Fibroblast of lung (primary cell): ENCODE data around the gene RTN3. TPM values are rescaled to one million over a fixed set of nuclear protein-coding genes. Genes with fewer than 3 reads are reported as not detected.

Source experiments
- DNase-seq, 2 donors: peaks; one replicate each; pipeline versions ENCODE4 v3.0.0 to v3.0.0-alpha.2; 2010; ENCODE audit warnings: low read depth in 2 of 2
- H2AFZ ChIP-seq: 2 replicates; pipeline ENCODE4 v1.5.1; 2012; ENCODE audit warnings: low read length, control low read depth, inconsistent platforms
- H3K27ac ChIP-seq: 2 replicates; pipeline ENCODE4 v1.5.1; 2011; ENCODE audit warnings: low read length, control low read depth; ENCODE audit not compliant: insufficient read depth
- H3K27me3 ChIP-seq: 2 replicates; pipeline ENCODE4 v1.5.1; 2011; ENCODE audit warnings: mild to moderate bottlenecking, low read length; ENCODE audit not compliant: control insufficient read depth, insufficient read depth
- H3K36me3 ChIP-seq: 2 replicates; pipeline ENCODE4 v1.5.1; 2011; ENCODE audit warnings: low read length; ENCODE audit not compliant: control insufficient read depth, insufficient read depth
- H3K4me1 ChIP-seq: 2 replicates; pipeline ENCODE4 v1.5.1; 2011; ENCODE audit warnings: low read length; ENCODE audit not compliant: control insufficient read depth, insufficient read depth; ENCODE audit errors: extremely low read depth
- H3K4me2 ChIP-seq: 2 replicates; pipeline ENCODE4 v1.5.1; 2011; ENCODE audit warnings: low read length, control low read depth; ENCODE audit not compliant: insufficient read depth; ENCODE audit errors: extremely low read depth
- H3K4me3 ChIP-seq, 4 experiments: fragments of 200-600 bp in 1 of 4; sonication (generic) in 1 of 4; replicated peaks in 1 of 4; 2 replicates each; pipeline ENCODE4 v1.5.1; 2011 to 2016; ENCODE audit warnings: low read length in 4 of 4, low read depth in 3 of 4, mild to moderate bottlenecking in 3 of 4, control low read depth in 2 of 4, inconsistent platforms in 1 of 4, mixed read lengths in 1 of 4; ENCODE audit not compliant: insufficient read depth in 1 of 4; ENCODE audit errors: control extremely low read depth in 1 of 4
- H3K79me2 ChIP-seq: 2 replicates; pipeline ENCODE4 v1.5.1; 2012; ENCODE audit warnings: mild to moderate bottlenecking, low read length, inconsistent platforms; ENCODE audit not compliant: control insufficient read depth, insufficient read depth
- H3K9ac ChIP-seq: 2 replicates; pipeline ENCODE4 v1.5.1; 2011; ENCODE audit warnings: mild to moderate bottlenecking, low read length, control low read depth; ENCODE audit not compliant: insufficient read depth
- H3K9me3 ChIP-seq: 2 replicates; pipeline ENCODE4 v1.5.1; 2012; ENCODE audit warnings: low read depth, low read length; ENCODE audit not compliant: control insufficient read depth, insufficient read depth
- H4K20me1 ChIP-seq: 2 replicates; pipeline ENCODE4 v1.5.1; 2011; ENCODE audit warnings: low read length; ENCODE audit not compliant: control insufficient read depth, insufficient read depth; ENCODE audit errors: extremely low read depth
- CTCF ChIP-seq, 2 donors: IDR thresholded peaks in 1 of 2; conservative IDR thresholded peaks in 1 of 2; 1 replicate in 1 of 2; 2 replicates in 1 of 2; pipeline ENCODE4 v1.5.1; 2011 to 2012; ENCODE audit warnings: low read length in 2 of 2, control low read depth in 1 of 2, inconsistent platforms in 1 of 2, low read depth in 1 of 2, mild to moderate bottlenecking in 1 of 2
- EZH2 ChIP-seq: IDR thresholded peaks from 2 replicates; pipeline ENCODE4 v1.5.1; 2012; ENCODE audit warnings: low read length, control low read depth, mild to moderate bottlenecking; ENCODE audit errors: missing control alignments
- polyA plus RNA-seq, 2 donors: library from polyadenylated mRNA; depleted of rRNA in 1 of 2; stranded (reverse) in 1 of 2; unstranded in 1 of 2; fragments of >200 nt; gene quantifications; 2 replicates each; pipeline ENCODE4 v1.2.1, GENCODE V29; 2011 to 2012; ENCODE audit warnings: missing spikeins in 1 of 2
- total RNA-seq: library from RNA; depleted of rRNA; stranded (reverse); fragments of >200 nt; gene quantifications from 2 replicates; pipeline ENCODE4 v1.2.1, GENCODE V29; 2014

The RTN3 gene
- total and polyA plus RNA-seq, 2 donors (not counting 1 experiment from before 2014, with no cell fraction given) = 93.3 to 167 TPM

- no peaks in the 10 kb centered on the region for H3K36me3 ChIP-seq
- H4K20me1 ChIP-seq = no peaks in the 10 kb centered on the region
- H3K27me3 ChIP-seq = no peaks in the 10 kb centered on the region
- H3K9ac ChIP-seq = no peak overlapping the region
- no peak overlapping the region for H3K4me2 ChIP-seq
- DNase-seq = peak; percentile 30 to 61
- no peak overlapping the region for H2AFZ ChIP-seq
- H3K9me3 ChIP-seq = no peaks in the 10 kb centered on the region
- no peak overlapping the region for H3K4me3 ChIP-seq
- TF ChIP-seq CTCF (conservative IDR thresholded peaks at IDR 0.05 in 1 of 2, IDR thresholded peaks at IDR 0.05 in 1 of 2; ENCODE audit: low read depth in 1 of 2, low read length in 2 of 2) (no peak), EZH2 (no peak)
- no peaks in the 10 kb centered on the region for H3K79me2 ChIP-seq
- peaks cover 4% of the 10 kb centered on the region for H3K4me1 ChIP-seq
- no peak overlapping the region for H3K27ac ChIP-seq
These were observed 121.5 kb downstream of the RTN3 start for GRCh38 chr11:63802637-63803414.

- Histone ChIP-seq H4K20me1 (no peaks in the 10 kb centered on the region), H3K4me1 (peaks cover 4% of the 10 kb centered on the region), H3K4me2 (no peak overlapping the region), H3K9me3 (no peaks in the 10 kb centered on the region), H2AFZ (no peak overlapping the region), H3K79me2 (no peaks in the 10 kb centered on the region), H3K9ac (no peak overlapping the region), H3K27ac (no peak overlapping the region), H3K27me3 (no peaks in the 10 kb centered on the region), H3K36me3 (no peaks in the 10 kb centered on the region), H3K4me3 (no peak overlapping the region)
- no peak for DNase-seq
- no peak for TF ChIP-seq EZH2
These were observed 123.0 kb downstream of the RTN3 start for GRCh38 chr11:63804259-63804658.

- no peaks in the 10 kb centered on the region for H3K36me3 ChIP-seq
- H3K4me3 ChIP-seq = no peak overlapping the region
- DNase-seq = peak in 1 of 2 donors; percentile 7
- H3K9ac ChIP-seq = no peak overlapping the region
- TF ChIP-seq CTCF (conservative IDR thresholded peaks at IDR 0.05 in 1 of 2, IDR thresholded peaks at IDR 0.05 in 1 of 2; ENCODE audit: low read depth in 1 of 2, low read length in 2 of 2) (no peak), EZH2 (no peak)
- H3K79me2 ChIP-seq = no peaks in the 10 kb centered on the region
- H4K20me1 ChIP-seq = no peaks in the 10 kb centered on the region
- no peaks in the 10 kb centered on the region for H3K9me3 ChIP-seq
- no peak overlapping the region for H3K27ac ChIP-seq
- H3K4me1 ChIP-seq = peaks cover 4% of the 10 kb centered on the region
- H3K4me2 ChIP-seq = no peak overlapping the region
- H2AFZ ChIP-seq = peak overlapping the region; percentile 34
- H3K27me3 ChIP-seq = no peaks in the 10 kb centered on the region
These were observed 124.6 kb downstream of the RTN3 start for GRCh38 chr11:63805844-63806415.

Other genes starting within 250 kb of the RTN3 start
- gene PLAAT5, start 190.3 kb upstream of the RTN3 start, total RNA-seq = 0.50 and 0.51 TPM in 2 replicates
- gene PLAAT5, start 190.3 kb upstream of the RTN3 start, polyA plus RNA-seq = 0.07 and 0.16 TPM in 2 replicates
- gene LGALS12, start 175.4 kb upstream of the RTN3 start, total RNA-seq = under 0.01 TPM in 1 of 2 replicates, not detected in the other
- gene LGALS12, start 175.4 kb upstream of the RTN3 start, polyA plus RNA-seq = not detected in 2 replicates
- 85.7 and 108 TPM in 2 replicates for gene PLAAT4, start 144.7 kb upstream of the RTN3 start, total RNA-seq
- 47.4 and 69.1 TPM in 2 replicates for gene PLAAT4, start 144.7 kb upstream of the RTN3 start, polyA plus RNA-seq
- not detected in 2 replicates for gene PLAAT2, start 118.1 kb upstream of the RTN3 start, total RNA-seq
- not detected in 2 replicates for gene PLAAT2, start 118.1 kb upstream of the RTN3 start, polyA plus RNA-seq
- 32.1 and 45.4 TPM in 2 replicates for gene PLAAT3, start 67.1 kb upstream of the RTN3 start, total RNA-seq
- 11.4 and 40.9 TPM in 2 replicates for gene PLAAT3, start 67.1 kb upstream of the RTN3 start, polyA plus RNA-seq
- 120 and 147 TPM in 2 replicates for gene ATL3, start 10.1 kb upstream of the RTN3 start, total RNA-seq
- gene ATL3, start 10.1 kb upstream of the RTN3 start, polyA plus RNA-seq = 89.5 and 111 TPM in 2 replicates
- 12.9 and 14.4 TPM in 2 replicates for gene ZFTA, start 87.3 kb downstream of the RTN3 start, total RNA-seq
- 5.4 and 6.0 TPM in 2 replicates for gene ZFTA, start 87.3 kb downstream of the RTN3 start, polyA plus RNA-seq
- gene SPINDOC, start 132.0 kb downstream of the RTN3 start, total RNA-seq = 10.7 and 10.8 TPM in 2 replicates
- 10.9 and 13.9 TPM in 2 replicates for gene SPINDOC, start 132.0 kb downstream of the RTN3 start, polyA plus RNA-seq
- gene MARK2, start 157.6 kb downstream of the RTN3 start, total RNA-seq = 5.4 and 6.4 TPM in 2 replicates
- gene MARK2, start 157.6 kb downstream of the RTN3 start, polyA plus RNA-seq = 12.3 and 16.8 TPM in 2 replicates
- gene RCOR2, start 235.7 kb downstream of the RTN3 start, total RNA-seq = 4.1 and 5.6 TPM in 2 replicates
- gene RCOR2, start 235.7 kb downstream of the RTN3 start, polyA plus RNA-seq = 1.8 and 3.9 TPM in 2 replicates